ENCODE measurements around the gene CLCN6. TPM values are rescaled to one million over a fixed set of nuclear protein-coding genes. Genes with fewer than 3 reads are reported as not detected.

CLCN6 gene
- polyA plus RNA-seq, 3 donors, result 3.8 to 37.1 (median 4.2) TPM

DNA sequence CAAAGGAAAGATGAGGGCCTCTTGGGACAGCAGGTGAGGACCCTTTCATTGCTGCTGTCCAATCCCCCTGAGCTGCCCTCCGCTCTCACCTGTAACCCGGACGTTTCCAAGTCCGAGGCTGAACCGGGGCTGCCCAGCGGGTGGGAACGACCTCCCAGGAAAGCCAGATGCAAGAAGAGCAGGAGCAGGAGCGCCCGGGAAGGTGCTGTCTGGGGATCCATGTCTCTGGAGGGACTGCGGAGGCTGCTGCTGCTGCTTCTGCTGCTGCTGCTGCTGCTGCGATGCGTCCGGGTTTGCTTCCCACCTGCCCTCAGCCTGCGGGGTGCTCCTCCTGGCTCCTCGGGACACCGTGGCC lies 52.6 kb downstream of the CLCN6 start, which contains the start of gene NPPB:
NPPB (minus strand) TSS at position 333 of the 355 bp plus-strand sequence; CDS start at position 221, 112 bp downstream.
- no peak within 1 kb of the TSS for H3K9ac ChIP-seq (ENCODE audit: insufficient read depth, low read length, poor library complexity, severe bottlenecking)
- peaks cover 31 to 47% of the 10 kb centered on the region in 2 donors for H3K27me3 ChIP-seq (ENCODE audit: control insufficient read depth in 2 of 2, insufficient read depth in 2 of 2, low read length in 2 of 2)
- intact Hi-C loops (cut with micrococcal nuclease), result no loop called here
- H3K36me3 ChIP-seq (replicated peaks in 1 of 2; ENCODE audit: control insufficient read depth in 1 of 2, insufficient read depth in 2 of 2, low read length in 2 of 2), result no peaks in the 10 kb centered on the region
- H3K9me3 Mint-ChIP-seq, result peaks cover 0 to 13% (median 0%) of the 10 kb centered on the region in 7 donors
- H4K20me1 ChIP-seq (ENCODE audit: insufficient read depth, low read length), result no peaks in the 10 kb centered on the region
- H3K36me3 Mint-ChIP-seq, result no peaks in the 10 kb centered on the region
- no peak within 1 kb of the TSS for H3K4me3 ChIP-seq (replicated peaks in 1 of 3; ENCODE audit: low read depth in 2 of 3, low read length in 3 of 3)
- peak within 1 kb of the TSS in 1 of 2 donors; percentile 76 for H3K4me3 Mint-ChIP-seq
- no peak within 1 kb of the TSS for H3K27ac ChIP-seq (ENCODE audit: low read depth in 1 of 2, low read length in 2 of 2)
- no peaks in the 10 kb centered on the region for H3K4me1 ChIP-seq (ENCODE audit: control insufficient read depth in 1 of 2, insufficient read depth in 2 of 2, low read length in 2 of 2)
- H3K27ac Mint-ChIP-seq, result no peak within 1 kb of the TSS
- 28% methylated on average over 16 of the region's 16 CpGs for WGBS (ENCODE audit: insufficient coverage)
- H2AFZ ChIP-seq (ENCODE audit: insufficient read depth, low read depth, low read length, poor library complexity, severe bottlenecking), result no peak within 1 kb of the TSS
- no peak for DNase-seq
- H3K4me1 Mint-ChIP-seq, result peaks cover 6% of the 10 kb centered on the region
- no peaks in the 10 kb centered on the region for H3K79me2 ChIP-seq (ENCODE audit: insufficient read depth, low read length)
- TF ChIP-seq, protein P1, sequence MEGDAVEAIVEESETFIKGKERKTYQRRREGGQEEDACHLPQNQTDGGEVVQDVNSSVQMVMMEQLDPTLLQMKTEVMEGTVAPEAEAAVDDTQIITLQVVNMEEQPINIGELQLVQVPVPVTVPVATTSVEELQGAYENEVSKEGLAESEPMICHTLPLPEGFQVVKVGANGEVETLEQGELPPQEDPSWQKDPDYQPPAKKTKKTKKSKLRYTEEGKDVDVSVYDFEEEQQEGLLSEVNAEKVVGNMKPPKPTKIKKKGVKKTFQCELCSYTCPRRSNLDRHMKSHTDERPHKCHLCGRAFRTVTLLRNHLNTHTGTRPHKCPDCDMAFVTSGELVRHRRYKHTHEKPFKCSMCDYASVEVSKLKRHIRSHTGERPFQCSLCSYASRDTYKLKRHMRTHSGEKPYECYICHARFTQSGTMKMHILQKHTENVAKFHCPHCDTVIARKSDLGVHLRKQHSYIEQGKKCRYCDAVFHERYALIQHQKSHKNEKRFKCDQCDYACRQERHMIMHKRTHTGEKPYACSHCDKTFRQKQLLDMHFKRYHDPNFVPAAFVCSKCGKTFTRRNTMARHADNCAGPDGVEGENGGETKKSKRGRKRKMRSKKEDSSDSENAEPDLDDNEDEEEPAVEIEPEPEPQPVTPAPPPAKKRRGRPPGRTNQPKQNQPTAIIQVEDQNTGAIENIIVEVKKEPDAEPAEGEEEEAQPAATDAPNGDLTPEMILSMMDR (IDR thresholded peaks at IDR 0.05), result no peak
- H3K27me3 Mint-ChIP-seq (ENCODE audit: low read depth in 3 of 3), result peaks cover 44 to 54% (median 48%) of the 10 kb centered on the region in 3 donors
- peaks cover 0 to 7% of the 10 kb centered on the region in 2 donors for H3K9me3 ChIP-seq (replicated peaks in 1 of 2; ENCODE audit: control insufficient read depth in 1 of 2, insufficient read depth in 1 of 2, low read length in 2 of 2)
- H3K4me2 ChIP-seq (replicated peaks; ENCODE audit: extremely low read depth, low read length, poor library complexity, severe bottlenecking), result no peak within 1 kb of the TSS

DNA sequence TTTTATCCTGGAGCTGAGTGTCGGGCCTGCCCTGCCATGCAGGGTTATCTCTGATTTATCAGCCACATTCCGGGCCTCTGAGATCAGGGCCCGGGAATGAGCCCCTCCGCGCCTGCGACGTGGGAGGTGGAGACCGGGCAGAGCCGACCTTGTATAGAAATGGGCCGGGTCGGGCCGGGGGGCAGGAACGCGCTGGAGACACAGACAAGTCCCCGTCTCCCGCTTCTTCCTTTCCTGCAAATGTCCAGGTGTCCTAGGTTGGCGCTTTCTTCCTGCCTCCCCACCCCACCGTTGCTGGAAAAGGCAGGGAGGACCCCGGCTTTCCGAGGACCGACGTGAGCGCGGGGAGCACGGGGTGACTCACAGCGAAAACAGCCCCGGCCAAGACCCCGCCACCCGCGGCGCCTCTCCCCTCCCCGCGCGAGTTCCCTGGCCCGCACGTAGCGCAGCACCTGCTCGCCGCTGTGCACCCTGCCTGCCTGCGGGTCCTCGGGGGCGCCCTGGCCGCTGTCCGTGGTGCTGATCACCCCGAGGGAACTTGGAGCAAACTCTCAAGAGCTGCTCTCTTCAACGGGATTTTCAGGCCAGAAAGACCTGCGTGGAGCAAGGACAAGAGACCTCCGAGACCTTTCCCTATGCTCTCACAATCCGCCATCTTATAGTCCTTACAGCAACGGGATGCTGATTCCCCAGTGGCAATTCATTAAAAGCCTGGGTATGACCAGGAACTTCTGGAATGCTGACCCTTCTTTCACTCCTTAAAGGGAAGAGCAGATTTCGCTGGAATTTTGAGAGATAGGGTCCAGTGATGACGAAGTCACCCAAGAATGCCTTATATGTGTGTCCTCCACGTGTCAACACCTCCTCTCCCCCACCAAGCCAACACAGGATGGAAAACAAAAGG lies 53.2 kb downstream of the CLCN6 start:
- no peaks in the 10 kb centered on the region for H3K79me2 ChIP-seq (ENCODE audit: insufficient read depth, low read length)
- Mint-ChIP-seq H3K27me3 (ENCODE audit: low read depth in 3 of 3) (peaks cover 46 to 52% (median 51%) of the 10 kb centered on the region in 3 donors), H3K4me3 (peak overlapping the region in 1 of 2 donors; percentile 76), H3K9me3 (peaks cover 0 to 13% (median 0%) of the 10 kb centered on the region in 7 donors), H3K36me3 (no peaks in the 10 kb centered on the region), H3K27ac (no peak overlapping the region), H3K4me1 (peaks cover 6% of the 10 kb centered on the region)
- H4K20me1 ChIP-seq (ENCODE audit: insufficient read depth, low read length), result no peaks in the 10 kb centered on the region
- peaks cover 0 to 7% of the 10 kb centered on the region in 2 donors for H3K9me3 ChIP-seq (replicated peaks in 1 of 2; ENCODE audit: control insufficient read depth in 1 of 2, insufficient read depth in 1 of 2, low read length in 2 of 2)
- H3K4me2 ChIP-seq (replicated peaks; ENCODE audit: extremely low read depth, low read length, poor library complexity, severe bottlenecking), result no peak overlapping the region
- H3K27ac ChIP-seq (ENCODE audit: low read depth in 1 of 2, low read length in 2 of 2), result no peak overlapping the region
- intact Hi-C loops (cut with micrococcal nuclease), result no loop called here
- WGBS (ENCODE audit: insufficient coverage), result 4% methylated on average over 46 of the region's 53 CpGs
- H3K4me1 ChIP-seq (ENCODE audit: control insufficient read depth in 1 of 2, insufficient read depth in 2 of 2, low read length in 2 of 2), result no peaks in the 10 kb centered on the region
- H3K27me3 ChIP-seq (ENCODE audit: control insufficient read depth in 2 of 2, insufficient read depth in 2 of 2, low read length in 2 of 2), result peaks cover 31 to 47% of the 10 kb centered on the region in 2 donors
- no peak overlapping the region for H3K9ac ChIP-seq (ENCODE audit: insufficient read depth, low read length, poor library complexity, severe bottlenecking)
- DNase-seq, result peak in 1 of 3 donors; percentile 21
- no peaks in the 10 kb centered on the region for H3K36me3 ChIP-seq (replicated peaks in 1 of 2; ENCODE audit: control insufficient read depth in 1 of 2, insufficient read depth in 2 of 2, low read length in 2 of 2)
- H3K4me3 ChIP-seq (replicated peaks in 1 of 3; ENCODE audit: low read depth in 2 of 3, low read length in 3 of 3), result no peak overlapping the region
- TF ChIP-seq, protein P1 (IDR thresholded peaks at IDR 0.05), result no peak
- H2AFZ ChIP-seq (ENCODE audit: insufficient read depth, low read depth, low read length, poor library complexity, severe bottlenecking), result no peak overlapping the region

Data from CD14-positive monocyte (primary cell).